Activated CD4-positive, alpha-beta memory T cell treated with anti-CD3 and anti-CD28 coated beads, Interleukin-2, amount 10 ng/mL, durations not matched to agents 7 days and 5 days (primary cell): ENCODE results near the gene HEPHL1. TPM values are rescaled to one million over a fixed set of nuclear protein-coding genes. Genes with fewer than 3 reads are reported as not detected.
"Not testable (repeated sequence)": the region's sequence is repeated elsewhere in the genome, so short reads cannot be mapped to it uniquely, and the experiment has no call there.

Experiments
- CTCF ChIA-PET: fragments of 350-600 bp; sonication (Branson Sonifier 250); formaldehyde crosslinking; loops from one replicate; lab custom pipeline; 2021; ENCODE audit warnings: antibody characterized with exemption, inconsistent platforms; lab: Charles Lee
- POLR2A ChIA-PET: fragments of 350-600 bp; sonication (Branson Sonifier 250); formaldehyde crosslinking; loops from one replicate; lab custom pipeline; 2021; ENCODE audit warnings: antibody characterized with exemption; lab: Charles Lee
- DNase-seq: peaks from one replicate; pipeline ENCODE4 v3.0.0-alpha.2; 2020
- H3K27ac Mint-ChIP-seq: one replicate; pipeline ENCODE4 v1.8.0; 2021; ENCODE audit warnings: mild to moderate bottlenecking, mixed read lengths
- H3K27me3 Mint-ChIP-seq: one replicate; pipeline ENCODE4 v1.8.0; 2021; ENCODE audit warnings: mixed read lengths
- H3K36me3 Mint-ChIP-seq: one replicate; pipeline ENCODE4 v1.8.0; 2021; ENCODE audit warnings: low read depth, mixed read lengths
- H3K4me1 Mint-ChIP-seq: one replicate; pipeline ENCODE4 v1.8.0; 2021; ENCODE audit warnings: mixed read lengths
- H3K4me3 Mint-ChIP-seq: one replicate; pipeline ENCODE4 v1.8.0; 2021; ENCODE audit warnings: mild to moderate bottlenecking, mixed read lengths
- H3K9me3 Mint-ChIP-seq: one replicate; pipeline ENCODE4 v1.8.0; 2021; ENCODE audit warnings: mixed read lengths
- total RNA-seq, 2 experiments: library from RNA; stranded (reverse); gene quantifications; one replicate each; pipeline ENCODE4 v1.2.3, GENCODE V29; 2021

Gene HEPHL1
- total RNA-seq, result not detected

- no peak within 1 kb of the TSS for H3K27ac Mint-ChIP-seq
- no peaks in the 10 kb centered on the region for H3K27me3 Mint-ChIP-seq
- H3K4me3 Mint-ChIP-seq, result no peak within 1 kb of the TSS
- ChIA-PET CTCF (no interaction called here), POLR2A (no interaction called here)
- no peaks in the 10 kb centered on the region for H3K36me3 Mint-ChIP-seq
- DNase-seq, result no peak
- no peaks in the 10 kb centered on the region for H3K9me3 Mint-ChIP-seq
- no peaks in the 10 kb centered on the region for H3K4me1 Mint-ChIP-seq
These were observed at the start of gene HEPHL1 for GRCh38 chr11:94020777-94021481. Gene HEPHL1, plus strand, starts transcription at chr11:94021354. Its CDS starts 15 bp downstream, at chr11:94021369.

GRCh38 chr11:93972790-93973189, 48.4 kb upstream of the HEPHL1 start:
- no peaks in the 10 kb centered on the region for H3K9me3 Mint-ChIP-seq
- ChIA-PET CTCF (no interaction called here), POLR2A (no interaction called here)
- no peaks in the 10 kb centered on the region for H3K36me3 Mint-ChIP-seq
- no peaks in the 10 kb centered on the region for H3K4me1 Mint-ChIP-seq
- peaks cover 2% of the 10 kb centered on the region for H3K27me3 Mint-ChIP-seq
- H3K4me3 Mint-ChIP-seq, result no peak overlapping the region
- no peak overlapping the region for H3K27ac Mint-ChIP-seq
- no peak for DNase-seq

- H3K4me3 Mint-ChIP-seq, H3K4me1 Mint-ChIP-seq, H3K27ac Mint-ChIP-seq, DNase-seq, H3K9me3 Mint-ChIP-seq, CTCF ChIA-PET, H3K27me3 Mint-ChIP-seq, POLR2A ChIA-PET, H3K36me3 Mint-ChIP-seq: not testable (repeated sequence)
These were observed 47.7 kb upstream of the HEPHL1 start for GRCh38 chr11:93973322-93974051.

- no peak for DNase-seq
- Mint-ChIP-seq H3K27ac (no peak overlapping the region), H3K9me3 (no peaks in the 10 kb centered on the region), H3K4me1 (no peaks in the 10 kb centered on the region), H3K4me3 (no peak overlapping the region), H3K27me3 (peaks cover 4% of the 10 kb centered on the region), H3K36me3 (no peaks in the 10 kb centered on the region)
- POLR2A ChIA-PET, result no interaction called here
- CTCF ChIA-PET, result no interaction called here
These were observed 46.4 kb upstream of the HEPHL1 start for GRCh38 chr11:93974759-93975158.

- H3K36me3 Mint-ChIP-seq, H3K4me1 Mint-ChIP-seq, H3K9me3 Mint-ChIP-seq, H3K4me3 Mint-ChIP-seq, POLR2A ChIA-PET, H3K27ac Mint-ChIP-seq, CTCF ChIA-PET, DNase-seq, H3K27me3 Mint-ChIP-seq: not testable (repeated sequence)
These were observed 44.4 kb upstream of the HEPHL1 start for GRCh38 chr11:93976577-93977254.

- Mint-ChIP-seq H3K9me3 (no peaks in the 10 kb centered on the region), H3K36me3 (no peaks in the 10 kb centered on the region), H3K4me1 (no peaks in the 10 kb centered on the region), H3K27ac (no peak overlapping the region), H3K4me3 (no peak overlapping the region), H3K27me3 (peaks cover 5% of the 10 kb centered on the region)
- CTCF ChIA-PET, result no interaction called here
- POLR2A ChIA-PET, result no interaction called here
- DNase-seq, result no peak
These were observed 37.5 kb upstream of the HEPHL1 start for GRCh38 chr11:93983542-93984195.

- DNase-seq, result no peak
- peaks cover 5% of the 10 kb centered on the region for H3K27me3 Mint-ChIP-seq
- no peak overlapping the region for H3K27ac Mint-ChIP-seq
- CTCF ChIA-PET, result no interaction called here
- no peaks in the 10 kb centered on the region for H3K9me3 Mint-ChIP-seq
- H3K4me3 Mint-ChIP-seq, result no peak overlapping the region
- no peaks in the 10 kb centered on the region for H3K4me1 Mint-ChIP-seq
- POLR2A ChIA-PET, result no interaction called here
- no peaks in the 10 kb centered on the region for H3K36me3 Mint-ChIP-seq
These were observed 37.0 kb upstream of the HEPHL1 start for GRCh38 chr11:93984196-93984567.

- peaks cover 2% of the 10 kb centered on the region for H3K27me3 Mint-ChIP-seq
- no peak for DNase-seq
- CTCF ChIA-PET, result no interaction called here
- no peaks in the 10 kb centered on the region for H3K9me3 Mint-ChIP-seq
- no peaks in the 10 kb centered on the region for H3K4me1 Mint-ChIP-seq
- H3K4me3 Mint-ChIP-seq, result no peak overlapping the region
- no peak overlapping the region for H3K27ac Mint-ChIP-seq
- H3K36me3 Mint-ChIP-seq, result no peaks in the 10 kb centered on the region
- POLR2A ChIA-PET, result no interaction called here
These were observed 36.2 kb upstream of the HEPHL1 start for GRCh38 chr11:93984936-93985335.

GRCh38 chr11:93986716-93987115, 34.4 kb upstream of the HEPHL1 start:
- no peak for DNase-seq
- Mint-ChIP-seq H3K4me3 (no peak overlapping the region), H3K27me3 (no peaks in the 10 kb centered on the region), H3K4me1 (no peaks in the 10 kb centered on the region), H3K9me3 (no peaks in the 10 kb centered on the region), H3K27ac (no peak overlapping the region), H3K36me3 (no peaks in the 10 kb centered on the region)
- ChIA-PET CTCF (no interaction called here), POLR2A (no interaction called here)

GRCh38 chr11:93988455-93988854, 32.7 kb upstream of the HEPHL1 start:
- POLR2A ChIA-PET, result no interaction called here
- Mint-ChIP-seq H3K4me3 (no peak overlapping the region), H3K9me3 (peaks cover 6% of the 10 kb centered on the region), H3K27ac (no peak overlapping the region), H3K36me3 (no peaks in the 10 kb centered on the region), H3K27me3 (no peaks in the 10 kb centered on the region), H3K4me1 (no peaks in the 10 kb centered on the region)
- no peak for DNase-seq
- CTCF ChIA-PET, result no interaction called here

- POLR2A ChIA-PET, result no interaction called here
- Mint-ChIP-seq H3K27ac (no peak overlapping the region), H3K27me3 (no peaks in the 10 kb centered on the region), H3K4me1 (no peaks in the 10 kb centered on the region), H3K36me3 (no peaks in the 10 kb centered on the region), H3K4me3 (no peak overlapping the region), H3K9me3 (peaks cover 6% of the 10 kb centered on the region)
- CTCF ChIA-PET, result no interaction called here
- no peak for DNase-seq
These were observed 32.2 kb upstream of the HEPHL1 start for GRCh38 chr11:93988912-93989311.

GRCh38 chr11:93993747-93994146, 27.4 kb upstream of the HEPHL1 start:
- peaks cover 12% of the 10 kb centered on the region for H3K9me3 Mint-ChIP-seq
- ChIA-PET CTCF (no interaction called here), POLR2A (no interaction called here)

GRCh38 chr11:93997741-93998140, 23.4 kb upstream of the HEPHL1 start:
- Mint-ChIP-seq H3K36me3 (no peaks in the 10 kb centered on the region), H3K27ac (no peak overlapping the region), H3K4me3 (no peak overlapping the region), H3K9me3 (peaks cover 11% of the 10 kb centered on the region), H3K4me1 (no peaks in the 10 kb centered on the region), H3K27me3 (no peaks in the 10 kb centered on the region)
- ChIA-PET POLR2A (no interaction called here), CTCF (no interaction called here)
- no peak for DNase-seq

More at GRCh38 chr11:93993747-93994146, 27.4 kb upstream of the HEPHL1 start:
- no peak overlapping the region for H3K27ac Mint-ChIP-seq
- H3K27me3 Mint-ChIP-seq, result no peaks in the 10 kb centered on the region
- no peak for DNase-seq
- H3K4me1 Mint-ChIP-seq, result no peaks in the 10 kb centered on the region
- no peak overlapping the region for H3K4me3 Mint-ChIP-seq
- no peaks in the 10 kb centered on the region for H3K36me3 Mint-ChIP-seq
